Activated gamma-delta T cell treated with anti-CD3 and anti-CD28 coated beads, Interleukin-2, amount 50 U/mL, for 16 hours (primary cell): ENCODE results near the gene DUS2.
"Not testable (repeated sequence)": the region's sequence is repeated elsewhere in the genome, so short reads cannot be mapped to it uniquely, and the experiment has no call there.

Source experiments
- DNase-seq: peaks from one replicate; pipeline ENCODE4 v3.0.0-alpha.2; 2020; ENCODE audit warnings: low read depth

The DUS2 gene

DNA sequence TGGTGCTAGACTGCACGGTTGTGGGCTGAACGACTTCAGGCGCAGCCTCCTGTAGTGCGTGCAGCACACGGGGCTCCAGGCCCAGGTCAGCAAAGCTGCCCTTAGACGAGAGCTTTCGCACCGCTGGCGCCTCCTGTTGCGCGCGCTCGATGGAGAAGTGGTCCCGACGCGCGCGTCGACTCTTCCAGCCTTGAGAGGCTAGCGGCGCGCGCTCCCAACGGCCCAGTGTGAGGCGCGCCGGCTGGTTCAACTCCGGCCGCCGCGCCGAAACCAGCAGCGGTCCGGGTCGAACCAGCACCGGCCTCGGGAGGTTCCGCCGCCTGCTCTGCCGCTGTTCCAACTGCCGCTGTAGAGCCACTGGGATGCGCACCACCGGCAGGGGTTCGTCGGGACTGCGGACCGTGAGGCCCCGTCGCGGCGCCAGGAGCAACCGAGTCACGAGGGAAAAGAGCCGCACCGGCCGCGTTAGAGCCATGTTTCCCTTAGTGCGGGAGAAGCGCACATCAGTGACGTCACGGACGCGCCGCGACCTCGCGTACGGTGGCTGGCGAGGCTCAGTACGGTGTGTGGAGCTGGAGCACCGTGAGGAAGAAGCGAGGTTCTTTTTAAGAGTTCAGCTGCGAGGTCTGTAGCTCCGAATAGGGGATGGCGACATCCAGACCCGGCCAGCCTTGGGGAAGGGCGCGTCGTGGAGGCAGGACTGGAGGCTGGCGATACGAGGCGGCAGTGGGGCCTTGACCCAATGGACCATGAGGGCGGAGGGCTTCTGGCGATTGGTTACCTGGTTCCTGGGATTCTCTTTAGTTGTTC lies at the start of gene DUS2, which contains the start of gene DDX28:
TSS of gene DUS2 (plus strand) at position 557 of the 810 bp plus-strand sequence. CDS start 14,740 bp downstream, outside the sequence.
TSS of gene DDX28 (minus strand) at position 505 of the 810 bp plus-strand sequence. CDS start at position 475, 30 bp downstream.
- DNase-seq, result peak; percentile 87

DNA sequence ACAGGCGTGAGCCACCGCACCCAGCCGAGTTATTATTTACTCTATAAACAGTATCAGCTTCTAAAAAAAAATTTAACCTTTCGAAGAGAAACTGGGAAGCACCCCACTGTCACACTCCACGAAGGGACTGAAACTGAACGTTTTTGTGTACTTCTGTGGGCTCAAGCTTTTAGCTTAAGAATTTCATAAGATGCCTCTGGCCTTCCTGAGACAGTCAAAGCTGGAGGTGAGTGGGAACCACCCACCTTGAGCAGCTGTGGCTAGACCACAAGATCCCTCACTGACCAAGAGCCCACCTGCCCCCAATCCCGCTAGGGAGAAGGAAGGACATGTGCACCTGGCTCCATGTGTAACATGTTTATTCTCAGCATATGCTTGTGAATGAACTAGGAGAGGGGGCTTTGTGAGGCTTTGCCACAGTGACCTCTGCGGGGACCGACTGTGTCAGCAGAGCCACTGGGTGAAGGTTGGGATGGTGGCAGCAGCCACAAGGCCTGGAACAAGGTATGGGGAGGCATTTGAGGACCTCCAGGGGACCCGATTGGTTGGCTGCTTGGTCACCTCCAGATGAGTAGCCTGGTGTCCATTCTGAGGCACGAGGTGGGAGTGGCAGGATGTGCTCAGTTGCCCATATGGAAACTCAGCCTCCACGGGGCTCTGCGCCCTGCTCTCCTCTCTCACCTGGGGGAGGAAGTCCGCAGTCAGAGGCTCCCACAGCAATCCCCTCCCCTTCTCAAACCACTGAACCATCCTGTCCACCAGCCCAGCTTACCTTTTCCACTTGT lies 47.6 kb upstream of the DUS2 start:
- DNase-seq, result no peak

DNA sequence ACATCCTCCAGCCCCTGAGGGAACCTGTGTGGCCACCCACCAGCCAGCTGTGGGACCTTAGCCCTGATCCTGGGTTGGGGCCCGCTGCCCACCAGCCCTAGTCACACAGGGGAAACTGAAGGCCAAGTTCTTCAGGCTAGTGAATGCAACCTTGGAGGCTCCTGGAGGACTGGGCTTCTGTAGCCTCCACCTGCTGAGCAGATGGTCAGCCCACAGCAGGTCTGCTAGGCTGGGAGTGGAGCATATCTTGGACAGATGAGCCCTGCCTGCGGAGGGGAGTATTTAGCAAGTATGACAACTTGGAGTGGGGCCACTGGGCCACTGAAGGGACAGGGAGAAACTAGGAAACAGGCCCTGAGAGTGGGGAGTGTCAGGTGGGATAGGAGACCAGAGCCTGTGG lies 46.9 kb upstream of the DUS2 start:
- no peak for DNase-seq

DNA sequence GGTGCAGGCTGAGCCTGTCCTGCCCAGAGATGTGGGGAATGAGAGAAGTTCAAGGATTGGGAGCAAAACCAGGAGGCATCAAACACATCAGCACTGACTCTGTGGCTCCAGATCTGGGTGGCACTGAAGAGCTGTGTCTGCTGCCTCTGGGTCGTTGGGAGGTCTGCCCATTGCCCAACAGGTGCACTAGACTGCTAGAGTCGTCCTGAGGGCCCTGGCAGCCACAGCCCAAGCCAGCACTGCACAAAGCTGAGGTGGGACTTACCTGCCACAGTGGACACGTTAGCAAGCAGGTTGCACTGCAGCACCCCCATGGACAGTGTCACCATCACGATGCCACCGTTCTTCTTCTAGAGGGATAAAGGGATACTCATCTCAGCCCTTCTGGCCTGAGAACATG lies 46.1 kb upstream of the DUS2 start:
- DNase-seq, result no peak

DNA sequence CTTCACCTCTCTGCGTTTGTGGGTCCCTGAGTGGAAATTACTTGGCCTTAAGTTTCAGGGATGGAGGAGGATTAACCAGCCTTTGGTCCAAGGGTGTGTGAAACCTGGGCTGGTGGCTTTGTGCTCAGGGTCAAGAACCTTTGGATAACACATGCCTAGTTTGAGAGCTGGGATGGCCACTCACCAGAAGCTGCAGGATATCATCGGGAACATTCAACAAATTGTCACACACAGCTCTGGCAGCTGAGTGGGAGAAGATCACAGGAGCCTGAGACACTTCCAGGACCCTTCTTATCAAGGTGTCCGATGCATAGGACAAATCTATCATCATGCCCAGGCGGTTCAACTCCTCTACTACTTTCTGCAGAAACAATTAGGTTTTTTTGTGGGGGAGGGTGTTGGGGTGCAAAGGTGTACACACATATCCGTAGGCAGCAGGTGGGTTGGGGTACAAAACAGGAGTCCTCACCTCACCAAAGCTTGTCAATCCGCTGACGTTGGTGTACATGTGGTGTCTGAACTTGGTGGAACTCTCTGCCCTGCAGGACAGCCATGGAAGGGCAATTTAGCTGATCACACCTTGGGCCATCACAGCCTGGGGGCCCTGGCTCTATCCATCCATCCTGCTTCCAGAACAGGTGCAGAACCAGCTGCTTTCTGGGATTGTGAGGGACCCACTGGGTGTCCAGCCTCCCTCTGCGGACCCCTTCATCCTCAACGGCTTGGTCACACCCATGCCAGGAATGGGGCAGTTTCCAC lies 45.4 kb upstream of the DUS2 start:
- no peak for DNase-seq

DNA sequence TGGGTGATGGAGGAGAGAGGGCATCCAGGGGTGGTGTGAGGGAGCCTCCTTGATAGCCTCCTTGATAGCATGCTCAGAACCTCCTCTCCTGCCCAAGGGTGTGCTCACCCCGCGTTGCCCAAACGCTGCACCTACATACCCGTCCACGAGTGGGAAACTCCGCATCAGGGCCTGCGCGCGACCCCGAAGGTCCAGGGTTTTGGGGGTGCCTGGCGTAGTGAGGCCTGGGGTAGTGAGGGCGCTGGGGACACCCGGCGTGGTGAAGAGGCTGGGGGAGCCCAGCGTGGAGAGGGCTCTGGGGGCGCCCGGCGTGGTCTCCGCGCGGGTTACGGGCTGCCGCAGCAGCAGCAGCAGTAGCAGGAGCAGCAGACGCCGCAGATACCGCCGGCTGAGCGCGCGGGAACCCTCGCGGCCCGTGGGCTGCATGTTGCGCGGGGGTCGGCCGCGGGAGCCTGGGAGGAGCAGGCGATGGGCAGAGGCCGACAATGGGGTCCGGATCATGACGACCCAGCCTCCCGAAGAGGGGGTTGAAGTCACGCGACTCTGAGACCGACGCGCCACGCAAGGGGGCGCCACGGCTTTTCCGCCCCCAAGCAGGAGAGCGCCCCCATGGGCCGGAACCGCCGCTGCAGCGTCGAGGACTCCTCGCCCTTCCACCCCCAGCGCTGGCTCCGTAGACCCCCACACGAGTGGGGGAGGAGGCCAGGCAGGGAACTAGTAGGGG lies 43.0 kb upstream of the DUS2 start, which contains the start of gene DPEP3:
TSS of gene DPEP3 (minus strand) at position 545 of the 724 bp plus-strand sequence. CDS start at position 426, 119 bp downstream.
- no peak for DNase-seq

DNA sequence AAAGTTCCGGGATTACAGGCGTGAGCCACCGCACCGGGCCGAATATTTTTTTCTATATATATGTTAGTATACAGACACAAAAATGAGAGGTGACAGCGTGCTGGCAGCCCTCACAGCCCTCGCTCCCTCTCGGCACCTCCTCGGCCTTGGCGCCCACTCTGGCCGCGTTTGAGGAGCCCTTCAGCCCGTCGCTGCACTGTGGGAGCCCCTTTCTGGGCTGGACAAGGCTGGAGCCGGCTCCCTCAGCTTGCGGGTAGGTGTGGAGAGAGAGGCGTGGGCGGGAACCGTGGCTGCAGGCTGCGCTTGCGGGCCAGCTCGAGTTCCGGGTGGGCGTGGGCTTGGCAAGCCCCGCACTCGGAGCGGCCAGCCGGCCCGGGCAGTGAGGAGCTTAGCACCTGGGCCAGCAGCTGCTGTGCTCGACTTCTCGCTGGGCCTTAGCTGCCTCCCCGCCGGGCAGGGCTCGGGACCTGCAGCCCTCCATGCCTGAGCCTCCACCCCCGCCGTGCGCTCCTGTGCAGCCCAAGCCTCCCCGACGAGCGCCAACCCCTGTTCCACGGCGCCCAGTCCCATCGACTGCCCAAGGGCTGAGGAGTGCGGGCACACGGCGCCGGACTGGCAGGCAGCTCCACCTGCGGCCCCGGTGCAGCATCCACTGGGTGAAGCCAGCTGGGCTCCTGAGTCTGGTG lies 40.9 kb upstream of the DUS2 start:
- DNase-seq, result no peak

DNA sequence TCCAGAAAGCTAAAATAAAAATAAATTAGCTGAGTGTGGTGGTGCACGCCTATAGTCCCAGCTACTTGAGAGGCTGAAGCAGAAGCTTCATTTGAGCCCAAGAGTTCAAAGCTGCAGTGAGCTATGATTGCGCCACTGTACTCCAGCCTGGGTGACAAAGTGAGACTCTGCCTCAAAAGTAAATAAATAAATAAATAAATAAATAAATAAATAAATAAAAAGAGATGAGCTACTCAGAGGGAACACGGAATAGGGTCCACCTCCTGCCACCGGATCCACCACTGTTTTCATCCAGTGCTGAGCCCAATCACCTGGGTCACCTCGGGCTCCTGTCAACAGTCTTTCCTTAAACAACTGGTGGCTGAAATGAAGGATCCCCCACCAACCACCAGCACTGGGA lies 36.1 kb upstream of the DUS2 start:
- no peak for DNase-seq

DNA sequence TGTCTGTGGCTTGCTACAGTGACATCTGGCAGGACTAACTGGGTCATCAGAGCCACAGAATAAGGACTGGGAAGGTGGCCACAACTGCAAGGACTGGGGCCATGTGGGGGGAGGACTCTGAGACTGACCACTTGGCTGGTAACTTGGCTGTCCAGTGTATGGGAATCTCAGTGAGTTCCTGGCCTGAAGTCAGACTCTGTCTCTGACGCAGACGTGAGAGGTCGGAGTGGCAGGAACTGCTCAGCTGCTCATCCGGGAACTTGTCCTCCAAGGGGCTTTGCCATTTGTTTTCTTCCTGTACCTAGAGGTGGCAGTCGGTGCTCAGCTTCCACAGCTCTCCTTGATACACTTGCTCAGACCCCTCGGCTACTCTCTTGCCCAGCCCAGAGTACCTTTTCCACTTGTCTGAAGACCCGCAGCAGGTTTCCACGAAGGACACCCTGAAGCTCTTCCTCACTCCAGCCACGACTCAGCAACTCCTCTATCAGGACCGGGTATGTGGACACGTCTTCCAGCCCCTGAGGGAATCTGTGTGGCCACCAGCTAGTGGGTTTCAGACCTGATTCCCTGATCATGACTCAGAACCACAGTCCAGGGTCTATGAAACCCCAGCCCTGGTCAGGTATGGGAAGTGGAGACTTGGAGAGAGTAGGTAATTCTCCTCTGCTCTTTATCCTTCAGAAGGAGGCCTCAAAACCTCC lies 35.5 kb upstream of the DUS2 start:
- DNase-seq, result no peak

DNA sequence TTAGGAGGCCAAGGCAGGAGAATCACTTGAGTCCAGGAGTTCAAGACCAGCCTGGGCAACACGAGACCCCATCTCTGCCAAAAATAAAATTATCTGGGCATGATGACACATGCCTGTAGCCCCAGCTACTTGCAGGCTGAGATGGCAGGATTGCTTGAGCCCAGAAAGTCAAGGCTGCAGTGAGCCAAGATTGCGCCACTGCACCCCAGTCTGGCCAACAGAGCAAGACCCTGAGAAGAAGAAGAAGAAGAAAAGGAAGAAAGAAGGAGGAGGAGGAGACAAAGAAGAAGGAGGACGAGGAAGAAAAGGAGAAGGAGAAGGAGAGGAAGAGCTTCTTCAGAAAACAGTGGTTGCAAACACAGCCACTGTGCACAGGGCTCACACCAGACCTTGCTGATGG lies 34.4 kb upstream of the DUS2 start:
- DNase-seq, result no peak

DNA sequence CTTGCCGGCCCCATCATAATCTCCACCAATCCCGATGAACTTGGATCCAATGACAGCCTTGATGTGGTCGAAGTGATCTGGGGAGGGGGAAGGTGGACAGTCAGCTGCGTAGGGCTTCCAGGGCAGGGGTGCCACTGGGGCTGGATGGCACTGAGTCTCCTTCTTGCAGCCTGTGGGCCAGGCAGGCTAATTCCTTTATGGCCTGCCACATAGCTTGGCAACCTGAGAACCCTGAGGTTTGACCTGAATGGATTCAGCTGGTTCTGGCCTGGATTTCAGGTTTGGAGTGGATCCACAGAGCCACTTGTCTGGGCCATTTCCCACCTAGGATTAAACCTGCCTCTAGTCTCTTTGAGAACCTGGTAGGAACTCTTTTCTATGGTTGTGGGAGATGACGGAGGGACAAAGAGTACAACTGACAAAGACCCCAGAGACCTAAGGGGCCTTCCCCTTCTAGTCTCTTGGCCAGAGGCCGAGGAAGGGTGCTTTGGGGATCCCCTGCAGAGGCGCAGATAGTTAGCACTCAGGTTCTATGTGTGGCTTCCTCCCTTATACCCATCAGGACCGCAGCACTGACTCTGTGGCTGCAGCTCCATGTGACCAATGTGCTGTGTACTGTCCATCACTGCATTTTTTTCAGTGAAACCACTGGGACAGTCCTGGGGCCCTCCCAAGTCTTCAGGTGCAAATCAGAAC lies 33.6 kb upstream of the DUS2 start:
- no peak for DNase-seq

DNA sequence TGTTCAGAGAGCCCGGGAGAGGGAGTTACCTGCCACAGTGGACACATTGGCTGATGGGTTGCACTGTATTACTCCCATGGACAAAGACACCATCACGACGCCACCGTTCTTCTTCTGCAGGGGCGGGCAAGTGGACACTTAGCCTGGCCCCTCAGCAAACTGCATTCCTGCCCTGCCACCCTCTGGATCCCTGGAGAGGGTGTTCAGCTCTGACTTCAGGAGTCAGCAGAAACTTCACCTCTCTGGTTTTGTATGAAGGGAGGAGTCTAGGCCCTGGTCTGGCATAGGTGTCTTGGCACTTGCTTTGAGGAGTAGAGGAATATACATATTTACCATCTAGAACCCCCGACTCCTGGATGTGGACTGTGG lies 33.1 kb upstream of the DUS2 start:
- no peak for DNase-seq

DNA sequence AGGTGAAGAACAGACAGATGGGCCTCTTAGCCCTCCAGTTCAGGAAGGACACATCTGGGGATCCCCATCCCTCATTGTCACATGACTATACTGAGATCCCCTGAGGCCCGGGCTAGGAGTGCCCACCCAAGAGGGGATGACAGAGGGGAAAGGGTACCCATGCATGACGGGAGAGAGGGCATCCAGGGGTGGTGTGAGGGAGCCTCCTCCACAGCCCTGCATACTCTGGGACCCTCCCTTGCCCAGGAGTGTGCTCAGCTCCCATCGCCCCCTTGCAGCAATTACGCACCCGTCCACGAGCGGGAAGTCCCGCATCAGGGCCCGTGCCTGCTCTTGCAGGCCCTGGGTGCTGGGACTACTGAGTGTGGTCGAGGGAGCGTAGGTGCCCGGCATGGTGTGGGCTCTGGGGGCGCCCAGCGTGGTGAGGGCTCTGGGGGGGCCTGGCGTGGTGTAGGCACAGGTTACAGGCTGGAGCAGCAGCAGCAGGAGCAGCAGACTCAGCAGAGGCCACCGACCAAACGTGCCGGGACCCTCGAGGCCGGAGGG lies 30.4 kb upstream of the DUS2 start:
- DNase-seq, result no peak

DNA sequence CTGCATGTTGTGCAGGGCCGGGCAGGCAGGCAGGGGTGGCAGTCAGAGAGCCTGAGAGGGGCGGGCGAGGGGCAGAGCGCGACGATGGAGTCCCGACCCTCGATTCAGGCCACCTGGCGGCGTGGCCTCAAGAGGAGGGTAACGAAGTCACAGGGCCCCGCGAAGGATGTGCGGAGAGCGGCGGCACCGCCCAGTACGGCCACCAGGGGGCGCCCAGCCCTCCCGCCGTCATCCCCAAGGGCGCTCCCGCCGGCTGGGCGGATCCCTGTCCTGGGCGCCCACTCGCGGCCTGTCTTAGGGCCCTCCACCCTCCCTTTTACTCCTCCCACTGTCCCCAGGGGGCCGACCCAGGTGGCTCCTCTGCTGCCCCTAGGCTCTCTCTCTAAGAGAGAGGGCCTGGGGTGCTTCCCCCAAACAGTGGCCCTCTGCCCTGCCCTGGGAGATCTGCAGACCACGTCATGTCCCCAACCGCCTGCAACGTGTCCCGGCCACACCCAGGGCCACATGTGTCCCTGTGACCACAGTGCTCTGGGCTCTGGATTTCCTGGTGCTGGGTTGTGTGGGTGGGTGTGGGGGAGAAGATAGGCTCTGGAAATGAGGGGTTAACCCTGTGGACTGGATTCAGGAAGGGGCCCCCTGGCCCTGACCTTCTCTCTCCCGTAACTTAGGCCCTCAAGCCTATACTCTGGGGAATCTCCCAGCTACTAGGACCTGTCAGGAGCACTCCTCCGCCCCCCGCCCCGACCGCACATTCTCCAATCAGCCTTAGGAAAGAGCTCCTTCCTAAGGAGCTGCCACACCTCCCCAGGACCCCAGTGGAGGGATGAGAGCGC lies 29.7 kb upstream of the DUS2 start:
- DNase-seq, result peak; percentile 75

DNA sequence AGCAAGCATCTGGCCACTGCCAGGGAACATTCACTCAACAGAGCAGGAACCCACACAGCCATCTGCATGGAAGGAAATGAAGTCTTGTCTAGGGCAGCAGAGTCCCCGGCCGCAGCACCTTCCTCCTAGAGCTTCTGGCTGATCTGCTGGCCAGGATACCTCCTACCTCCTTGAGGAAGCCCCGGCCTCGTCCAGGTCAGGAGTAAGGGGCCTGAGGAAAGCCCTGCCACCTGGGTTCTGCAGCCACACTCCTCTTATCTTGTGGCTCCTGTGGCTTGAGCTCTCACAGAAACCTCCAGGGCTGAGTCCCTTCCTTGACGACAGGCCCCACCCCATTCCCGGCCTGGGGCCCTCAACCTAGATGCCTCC lies 29.1 kb upstream of the DUS2 start:
- DNase-seq, result not testable (repeated sequence)

DNA sequence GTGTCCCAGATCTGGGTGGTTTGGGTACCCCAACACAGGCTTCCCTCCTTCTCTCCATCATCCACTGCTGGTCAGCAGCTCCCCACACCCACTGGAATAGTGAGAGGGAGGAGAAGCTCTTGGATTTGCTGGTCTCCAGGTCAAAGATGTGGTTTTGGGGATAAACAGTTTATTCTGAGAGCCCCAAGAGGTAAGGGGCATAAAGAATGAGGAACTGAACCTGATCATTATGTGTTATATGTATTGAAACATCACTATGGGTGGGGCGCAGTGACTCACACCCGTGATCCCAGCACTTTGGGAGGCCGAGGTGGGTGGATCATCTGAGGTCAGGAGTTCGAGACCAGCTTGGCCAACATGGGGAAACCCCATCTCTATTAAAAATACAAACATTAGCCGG lies 27.7 kb upstream of the DUS2 start:
- DNase-seq, result no peak

DNA sequence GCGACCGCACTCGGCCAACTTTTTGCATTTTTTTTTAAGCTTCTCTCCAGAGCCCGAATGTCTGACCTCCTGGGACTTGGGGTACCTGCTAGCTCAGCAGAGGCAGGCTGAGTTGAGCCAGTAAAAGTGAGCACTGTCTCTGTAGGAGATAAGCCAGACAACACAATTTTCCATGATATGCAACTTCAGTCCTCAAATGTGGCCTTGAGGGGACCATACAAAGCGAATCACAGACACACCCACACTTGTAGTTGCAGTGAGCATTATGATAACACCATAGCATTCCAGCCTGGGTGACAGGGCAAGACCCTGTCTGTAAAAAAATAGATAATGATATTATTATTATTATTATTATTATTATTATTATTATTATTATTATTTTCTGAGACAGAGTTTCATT lies 26.4 kb upstream of the DUS2 start:
- DNase-seq, result no peak

DNA sequence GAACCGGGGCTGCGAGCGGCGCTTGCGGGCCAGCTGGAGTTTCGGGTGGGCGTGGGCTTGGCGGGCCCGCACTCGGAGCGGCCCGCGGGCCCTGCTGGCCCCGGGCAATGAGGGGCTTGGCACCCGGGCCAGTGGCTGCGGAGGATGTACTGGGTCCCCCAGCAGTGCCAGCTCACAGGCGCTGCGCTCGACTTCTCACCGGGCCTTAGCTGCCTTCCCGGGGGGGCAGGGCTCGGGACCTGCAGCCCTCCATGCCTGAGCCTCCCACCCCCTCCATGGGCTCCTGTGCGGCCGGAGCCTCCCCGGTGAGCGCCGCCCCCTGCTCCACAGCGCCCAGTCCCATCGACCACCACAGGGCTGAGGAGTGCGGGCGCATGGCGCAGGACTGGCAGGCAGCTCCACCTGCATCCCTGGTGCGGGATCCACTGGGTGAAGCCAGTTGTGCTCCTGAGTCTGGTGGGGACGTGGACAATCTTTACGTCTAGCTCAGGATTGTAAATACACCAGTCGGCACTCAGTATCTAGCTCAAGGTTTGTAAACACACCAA lies 24.8 kb upstream of the DUS2 start:
- DNase-seq, result not testable (repeated sequence)
